ENCODE results near the gene RXRA.

The RXRA gene

DNA sequence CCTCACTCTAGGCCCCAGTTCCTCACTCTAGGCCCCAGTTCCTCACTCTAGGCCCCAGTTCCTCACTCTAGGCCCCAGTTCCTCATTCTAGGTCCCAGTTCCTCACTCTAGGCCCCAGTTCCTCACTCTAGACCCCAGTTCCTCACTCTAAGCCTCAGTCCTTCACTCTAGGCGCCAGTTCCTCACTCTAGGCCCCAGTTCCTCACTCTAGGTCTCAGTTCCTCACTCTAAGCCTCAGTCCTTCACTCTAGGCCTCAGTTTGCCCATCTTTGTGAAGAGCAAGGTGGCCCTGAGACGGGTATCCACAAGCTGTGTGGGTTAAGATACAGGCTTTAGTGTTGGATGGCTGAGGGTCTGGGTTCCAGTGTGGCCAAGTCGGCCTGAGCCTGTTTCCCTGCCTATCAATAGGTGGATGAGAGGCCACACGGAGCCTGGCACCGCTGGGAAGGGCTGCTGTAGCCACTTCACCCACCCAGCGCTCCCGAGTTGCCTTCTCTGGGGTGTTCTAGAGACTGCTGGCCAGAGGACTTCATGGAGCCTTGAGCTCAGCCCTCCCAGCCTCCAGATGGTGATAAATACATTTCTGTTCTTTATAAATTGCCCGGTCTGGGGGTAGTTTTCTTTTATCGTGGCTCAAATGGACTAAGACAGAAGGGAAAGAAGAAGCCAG is 150.2 kb downstream of the RXRA start:
- no peak for DNase-seq

DNA sequence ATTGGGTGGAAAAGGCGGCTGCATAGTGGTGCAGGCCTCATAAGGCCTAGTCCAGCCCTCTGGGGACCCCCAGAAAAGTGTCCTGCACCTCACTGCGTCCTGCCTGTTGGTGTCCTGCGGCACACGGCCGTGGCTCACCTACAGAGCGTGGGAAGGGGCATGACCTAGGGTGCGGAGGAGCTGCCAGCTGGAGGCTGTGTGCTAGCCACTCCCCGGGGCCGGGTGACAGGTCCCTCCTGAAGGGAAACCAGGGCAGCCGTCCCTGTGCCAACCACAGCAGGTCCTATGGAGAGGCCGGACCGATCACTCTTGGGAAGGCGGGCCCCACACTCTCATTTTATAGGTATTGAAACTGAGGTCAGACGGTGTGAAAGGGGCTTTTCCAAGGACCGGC is 150.7 kb downstream of the RXRA start:
- DNase-seq, result no peak

DNA sequence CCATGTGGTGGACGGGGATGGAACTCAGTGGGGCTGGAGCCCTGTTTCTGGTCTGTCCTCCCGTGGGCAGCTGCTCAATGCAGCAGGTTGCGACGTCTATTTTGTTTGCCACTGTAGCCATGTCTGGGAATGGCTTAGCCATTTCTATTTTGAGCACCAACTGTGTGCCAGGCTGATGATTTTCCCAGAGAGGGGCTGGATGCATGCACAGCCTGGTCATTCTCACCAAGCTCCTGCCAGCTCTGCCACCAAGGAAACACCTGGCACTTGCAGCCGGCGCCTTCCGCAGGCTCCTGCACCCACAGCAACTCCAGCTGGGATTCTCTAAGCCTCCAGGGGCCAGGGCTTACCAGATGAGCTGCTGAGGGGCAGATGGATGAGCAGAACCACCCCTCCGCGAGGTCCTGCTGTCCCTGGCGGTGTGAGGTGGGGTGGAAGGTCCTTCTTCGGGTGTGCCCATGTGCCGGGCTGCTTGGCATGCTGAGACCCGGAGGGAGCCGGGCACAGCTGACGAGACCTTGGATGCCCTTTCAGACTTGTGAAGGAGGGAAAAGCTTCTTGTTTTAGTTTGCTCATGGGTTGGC is 151.2 kb downstream of the RXRA start:
- no peak for DNase-seq

DNA sequence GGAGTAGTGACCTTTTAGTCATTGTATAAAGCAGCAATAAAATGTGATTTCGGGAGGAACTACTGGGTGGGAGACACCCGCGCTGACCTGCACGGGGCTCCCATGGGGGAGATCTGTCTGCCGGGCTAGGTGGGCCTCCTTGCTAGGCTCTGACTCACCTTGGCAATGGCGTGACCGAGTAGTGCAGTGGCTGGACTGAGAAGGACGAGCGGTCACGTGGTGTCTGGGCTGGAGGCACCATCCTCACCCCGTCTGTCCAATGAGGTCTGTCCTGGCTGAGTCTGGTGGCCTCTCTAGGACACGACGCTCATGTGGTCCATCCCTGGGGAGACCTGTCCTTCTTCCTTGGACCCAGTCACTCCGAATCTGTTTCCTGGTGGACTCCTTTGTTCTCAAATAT is 151.7 kb downstream of the RXRA start:
- no peak for DNase-seq

DNA sequence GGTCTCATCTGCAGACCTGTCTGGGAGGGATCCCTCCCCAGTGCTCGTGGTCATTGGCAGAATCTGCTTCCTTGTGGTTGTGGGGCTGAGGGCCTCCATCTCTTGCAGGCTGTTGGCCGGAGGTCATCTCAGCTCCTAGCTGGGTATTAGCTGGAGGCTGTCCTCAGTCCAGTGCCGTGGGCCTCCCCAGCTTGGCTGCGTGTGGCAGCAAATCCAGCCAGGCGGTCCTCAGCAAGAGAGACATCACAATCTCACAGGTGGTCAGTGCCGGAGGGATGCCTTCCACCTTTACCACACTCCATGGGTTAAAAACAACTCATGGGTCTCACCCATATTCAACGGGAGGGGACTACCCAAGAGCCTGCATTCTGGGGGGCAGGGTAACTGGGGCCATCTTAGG is 155.5 kb downstream of the RXRA start:
- DNase-seq, result no peak

DNA sequence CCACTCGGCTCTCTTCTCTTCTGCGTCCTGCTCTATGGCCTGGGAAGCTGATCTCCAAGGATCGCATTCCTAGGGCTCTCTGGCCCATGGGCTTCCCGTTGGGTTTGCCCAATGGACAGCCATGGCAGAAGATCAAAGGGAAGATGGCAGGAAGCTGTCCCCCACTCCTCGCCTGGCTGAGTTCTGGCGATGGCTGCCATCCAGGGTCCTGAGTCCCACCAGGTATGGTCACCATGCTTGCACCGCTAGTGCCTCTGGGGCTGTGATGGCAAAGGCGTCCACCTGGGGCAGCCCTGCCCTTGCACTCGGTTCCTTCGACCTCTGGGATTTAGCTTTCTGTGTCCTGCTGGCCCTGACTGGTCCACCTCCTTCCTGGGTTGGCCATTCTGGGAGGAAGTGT is 156.0 kb downstream of the RXRA start:
- no peak for DNase-seq

DNA sequence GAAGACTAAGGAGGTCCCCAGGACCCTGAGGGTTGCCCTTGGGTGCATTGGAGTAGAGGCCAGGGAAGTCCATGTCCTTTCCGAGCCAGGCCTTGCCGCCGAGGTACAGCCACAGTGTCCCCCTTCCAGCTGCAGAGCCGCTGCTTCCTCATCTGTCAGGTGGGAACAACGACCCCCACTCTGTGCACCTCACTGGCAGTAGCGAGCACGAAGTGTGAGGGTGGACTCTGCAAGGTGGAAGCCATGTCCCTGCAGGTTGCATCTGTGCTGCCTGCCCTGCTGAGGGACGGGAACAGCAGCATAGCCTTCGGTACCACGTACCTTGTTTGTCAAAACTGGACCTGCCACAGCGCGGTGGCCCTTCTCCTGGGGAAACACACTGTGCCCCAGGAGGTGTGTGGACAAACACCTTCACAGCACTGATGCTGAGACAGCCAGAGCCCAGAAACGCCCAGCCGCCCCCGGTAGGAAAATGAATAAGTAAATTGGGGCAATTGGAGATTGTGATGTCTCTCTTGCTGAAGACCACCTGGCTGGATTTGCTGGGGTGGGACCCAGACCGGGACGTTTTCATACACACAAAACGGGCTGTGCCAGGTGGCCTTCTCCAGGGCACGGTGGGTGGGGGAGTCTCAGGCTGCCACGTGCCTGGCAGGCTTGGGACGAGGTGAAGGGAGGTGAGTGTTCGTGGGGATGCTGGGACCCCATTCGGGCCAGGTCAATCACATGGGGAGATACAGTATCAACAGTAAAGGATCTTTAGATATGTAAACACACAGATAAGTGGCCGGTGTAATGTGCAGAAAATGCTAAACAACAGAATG is 157.3 kb downstream of the RXRA start:
- DNase-seq, result no peak

DNA sequence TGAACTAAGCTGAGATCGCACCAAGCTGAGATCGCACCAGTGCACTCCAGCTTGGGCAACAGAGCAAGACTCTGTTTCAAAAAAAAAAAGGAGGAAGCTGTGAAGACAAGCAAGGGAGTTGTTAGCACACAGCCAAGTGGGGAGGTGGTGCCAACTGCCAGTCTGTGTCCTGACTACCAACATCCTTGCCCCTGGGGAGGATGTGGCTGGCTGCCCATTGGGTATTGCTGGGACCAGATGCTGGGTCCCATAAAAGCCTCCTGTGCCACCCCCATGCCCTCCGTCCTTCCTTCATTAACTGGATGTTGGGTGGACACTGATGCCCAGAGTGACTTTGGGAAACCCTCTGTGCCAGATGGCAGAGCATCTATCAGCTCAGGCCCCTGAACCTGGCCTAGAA is 158.2 kb downstream of the RXRA start:
- DNase-seq, result no peak

DNA sequence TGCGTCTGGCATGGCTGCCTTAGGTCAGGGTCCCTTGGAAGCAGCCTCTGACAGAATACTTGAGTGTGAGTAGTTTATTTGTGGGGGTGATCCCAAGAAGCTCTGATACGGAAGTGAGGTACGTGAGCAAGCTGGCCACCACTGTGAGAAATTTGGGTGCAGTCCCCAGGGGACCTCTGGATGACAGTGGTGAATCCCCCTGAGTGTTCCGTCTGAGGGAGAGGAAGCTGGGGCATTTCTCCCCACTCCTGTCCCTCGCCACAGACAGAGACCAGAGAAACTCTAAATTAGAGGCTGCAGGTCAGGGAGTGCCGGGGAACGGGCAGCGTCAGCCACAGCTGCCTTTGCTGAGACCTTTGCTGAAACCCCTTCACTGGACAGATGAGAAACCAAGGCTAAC is 159.4 kb downstream of the RXRA start:
- DNase-seq, result no peak

DNA sequence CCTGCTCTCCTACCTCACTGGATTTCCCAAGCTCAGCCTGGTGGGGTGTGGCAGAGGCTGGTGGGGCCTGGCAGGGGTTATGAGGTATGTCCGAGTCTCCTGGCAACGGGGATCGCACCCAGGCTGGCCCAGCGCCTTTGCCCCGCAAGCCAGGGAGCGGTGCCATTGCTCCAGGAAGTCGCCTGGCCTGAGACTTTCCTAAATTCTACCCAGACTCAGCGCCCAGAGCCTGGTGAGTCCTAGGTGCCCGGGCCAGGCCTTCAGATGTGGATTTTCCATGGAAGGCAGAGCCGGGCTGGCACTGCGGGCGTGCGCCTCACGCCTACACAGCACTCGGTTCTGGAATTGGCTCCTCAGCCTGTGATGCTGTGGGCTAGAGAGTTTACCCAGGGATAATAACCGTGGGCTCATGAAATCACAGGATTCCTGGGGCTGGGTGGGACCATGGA is 159.9 kb downstream of the RXRA start:
- no peak for DNase-seq

DNA sequence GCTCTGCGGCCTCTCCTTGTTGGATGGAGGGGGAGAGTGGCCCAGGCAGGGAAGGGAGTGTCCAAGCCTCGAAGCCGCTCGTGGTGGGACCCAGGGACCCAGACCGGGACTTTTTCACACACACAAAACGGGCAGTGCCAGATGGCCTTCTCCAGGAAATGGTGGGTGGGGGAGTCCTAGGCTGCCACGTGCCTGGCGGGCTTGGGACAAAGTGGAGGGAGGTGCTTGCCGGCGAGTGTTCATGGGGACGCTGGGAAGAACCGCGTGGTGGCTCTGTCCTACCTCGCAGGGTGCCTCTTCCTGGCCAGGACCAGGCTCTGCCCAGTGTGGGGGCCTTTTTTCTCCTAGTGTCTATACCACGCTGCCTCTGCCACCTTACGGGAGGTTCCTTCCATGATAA is 160.3 kb downstream of the RXRA start:
- DNase-seq, result no peak
